ENCODE measurements around the gene LILRA1.

GRCh38 chr19:54606230-54606629 is 12.8 kb downstream of the LILRA1 start:
- TF ChIP-seq CTCF (IDR thresholded peaks at IDR 0.05) (no peak), POLR2AphosphoS5 (IDR thresholded peaks at IDR 0.05; ENCODE audit: low read depth, low read length) (no peak), SIN3A (IDR thresholded peaks at IDR 0.05; ENCODE audit: borderline replicate concordance, insufficient read depth, low read depth, low read length) (no peak)
- TF ChIP-seq, protein P1, sequence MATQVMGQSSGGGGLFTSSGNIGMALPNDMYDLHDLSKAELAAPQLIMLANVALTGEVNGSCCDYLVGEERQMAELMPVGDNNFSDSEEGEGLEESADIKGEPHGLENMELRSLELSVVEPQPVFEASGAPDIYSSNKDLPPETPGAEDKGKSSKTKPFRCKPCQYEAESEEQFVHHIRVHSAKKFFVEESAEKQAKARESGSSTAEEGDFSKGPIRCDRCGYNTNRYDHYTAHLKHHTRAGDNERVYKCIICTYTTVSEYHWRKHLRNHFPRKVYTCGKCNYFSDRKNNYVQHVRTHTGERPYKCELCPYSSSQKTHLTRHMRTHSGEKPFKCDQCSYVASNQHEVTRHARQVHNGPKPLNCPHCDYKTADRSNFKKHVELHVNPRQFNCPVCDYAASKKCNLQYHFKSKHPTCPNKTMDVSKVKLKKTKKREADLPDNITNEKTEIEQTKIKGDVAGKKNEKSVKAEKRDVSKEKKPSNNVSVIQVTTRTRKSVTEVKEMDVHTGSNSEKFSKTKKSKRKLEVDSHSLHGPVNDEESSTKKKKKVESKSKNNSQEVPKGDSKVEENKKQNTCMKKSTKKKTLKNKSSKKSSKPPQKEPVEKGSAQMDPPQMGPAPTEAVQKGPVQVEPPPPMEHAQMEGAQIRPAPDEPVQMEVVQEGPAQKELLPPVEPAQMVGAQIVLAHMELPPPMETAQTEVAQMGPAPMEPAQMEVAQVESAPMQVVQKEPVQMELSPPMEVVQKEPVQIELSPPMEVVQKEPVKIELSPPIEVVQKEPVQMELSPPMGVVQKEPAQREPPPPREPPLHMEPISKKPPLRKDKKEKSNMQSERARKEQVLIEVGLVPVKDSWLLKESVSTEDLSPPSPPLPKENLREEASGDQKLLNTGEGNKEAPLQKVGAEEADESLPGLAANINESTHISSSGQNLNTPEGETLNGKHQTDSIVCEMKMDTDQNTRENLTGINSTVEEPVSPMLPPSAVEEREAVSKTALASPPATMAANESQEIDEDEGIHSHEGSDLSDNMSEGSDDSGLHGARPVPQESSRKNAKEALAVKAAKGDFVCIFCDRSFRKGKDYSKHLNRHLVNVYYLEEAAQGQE (IDR thresholded peaks at IDR 0.05; ENCODE audit: insufficient read depth in 1 of 2, low read depth in 2 of 2, low read length in 1 of 2), result no peak
